DMS153 (cell line): ENCODE data around the gene CYB561D2.
A peak's percentile ranks its signal among the peaks of the same experiment; 100 is the strongest.

Source experiments
- DNase-seq: peaks from one replicate; lab custom pipeline; 2025; lab: John Stamatoyannopoulos, UW

The CYB561D2 gene

GRCh38 chr3:50390508-50391224 is 40.0 kb downstream of the CYB561D2 start:
- peak; percentile 10 for DNase-seq

- no peak for DNase-seq
Measured at GRCh38 chr3:50392101-50392715, 41.5 kb downstream of the CYB561D2 start.

GRCh38 chr3:50393061-50393460 is 42.4 kb downstream of the CYB561D2 start:
- no peak for DNase-seq

- no peak for DNase-seq
Measured at GRCh38 chr3:50395070-50395860, 44.6 kb downstream of the CYB561D2 start.

GRCh38 chr3:50396502-50396901 is 45.8 kb downstream of the CYB561D2 start:
- peak; percentile 1 for DNase-seq

GRCh38 chr3:50401978-50402595 is 51.4 kb downstream of the CYB561D2 start:
- no peak for DNase-seq
